Effector CD8-positive, alpha-beta T cell (primary cell): ENCODE measurements around the gene THUMPD2.

ENCODE experiments used
- DNase-seq: peaks from one replicate; lab custom pipeline; 2025; lab: John Stamatoyannopoulos, UW

Gene THUMPD2

DNA sequence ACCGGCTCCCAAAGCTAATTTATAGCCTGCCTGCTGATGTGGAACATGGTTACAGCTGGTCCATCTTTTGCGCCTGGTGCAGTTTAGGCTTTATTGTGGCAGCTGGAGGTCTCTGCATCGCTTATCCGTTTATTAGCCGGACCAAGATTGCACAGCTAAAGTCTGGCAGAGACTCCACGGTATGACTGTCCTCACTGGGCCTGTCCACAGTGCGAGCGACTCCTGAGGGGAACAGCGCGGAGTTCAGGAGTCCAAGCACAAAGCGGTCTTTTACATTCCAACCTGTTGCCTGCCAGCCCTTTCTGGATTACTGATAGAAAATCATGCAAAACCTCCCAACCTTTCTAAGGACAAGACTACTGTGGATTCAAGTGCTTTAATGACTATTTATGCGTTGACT lies 62.0 kb downstream of the THUMPD2 start:
- no peak for DNase-seq

DNA sequence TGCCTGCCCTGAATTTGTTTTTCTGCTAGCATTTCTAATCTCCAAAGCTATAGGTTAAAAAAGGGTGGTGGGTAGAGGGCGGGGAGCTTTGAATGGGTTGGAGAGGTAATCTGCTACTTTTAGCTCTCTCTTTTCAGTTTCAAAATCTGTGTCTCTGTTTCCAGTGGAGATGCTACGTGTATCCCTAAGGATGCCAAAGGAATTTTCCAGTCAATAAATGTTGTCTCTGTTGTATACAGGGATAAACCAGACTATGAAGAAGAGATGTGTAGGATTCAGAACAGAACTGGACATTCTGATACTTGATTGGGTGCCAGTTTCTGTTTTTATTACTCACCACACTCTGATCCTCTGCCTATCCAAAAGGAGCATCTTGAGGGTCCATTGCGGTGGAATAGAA lies 63.2 kb downstream of the THUMPD2 start:
- DNase-seq: no peak

DNA sequence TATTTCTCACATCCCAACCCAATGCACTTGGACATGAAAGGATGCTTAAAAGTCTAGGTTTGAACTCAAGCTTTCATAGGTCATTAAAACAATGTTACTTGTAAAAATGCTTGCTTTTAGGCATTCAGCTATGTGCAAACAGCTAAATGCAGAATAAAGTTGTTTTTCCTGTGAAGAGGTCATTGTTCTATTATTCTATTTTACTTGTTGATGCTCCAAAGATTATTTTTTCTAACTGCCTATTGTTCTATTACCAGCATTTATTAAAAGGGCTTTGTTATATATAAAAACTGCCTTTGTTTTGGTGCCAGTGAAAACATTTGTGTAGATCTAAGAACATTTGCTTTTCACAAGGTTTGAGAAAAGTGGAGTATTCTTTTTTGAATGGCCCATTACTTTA lies 64.0 kb downstream of the THUMPD2 start:
- DNase-seq: no peak

DNA sequence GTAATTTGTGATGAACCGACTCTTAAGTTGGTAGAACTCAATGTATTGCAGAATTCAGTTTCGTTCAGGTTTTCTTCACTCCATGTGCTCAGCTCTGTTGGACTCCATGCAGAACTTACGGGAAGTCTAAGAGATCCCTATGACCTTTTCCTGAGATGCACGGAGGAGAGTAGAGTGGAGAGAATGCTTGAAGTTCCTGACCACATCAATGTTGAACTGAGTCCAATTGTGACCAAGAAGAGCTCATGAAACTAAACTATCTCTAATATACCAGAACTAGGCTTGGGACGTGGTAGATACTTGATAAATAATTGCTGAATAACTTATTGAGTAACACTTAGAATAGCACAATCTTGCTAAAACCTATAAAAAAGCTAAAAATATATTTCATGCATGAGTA lies 66.1 kb downstream of the THUMPD2 start:
- DNase-seq: no peak

DNA sequence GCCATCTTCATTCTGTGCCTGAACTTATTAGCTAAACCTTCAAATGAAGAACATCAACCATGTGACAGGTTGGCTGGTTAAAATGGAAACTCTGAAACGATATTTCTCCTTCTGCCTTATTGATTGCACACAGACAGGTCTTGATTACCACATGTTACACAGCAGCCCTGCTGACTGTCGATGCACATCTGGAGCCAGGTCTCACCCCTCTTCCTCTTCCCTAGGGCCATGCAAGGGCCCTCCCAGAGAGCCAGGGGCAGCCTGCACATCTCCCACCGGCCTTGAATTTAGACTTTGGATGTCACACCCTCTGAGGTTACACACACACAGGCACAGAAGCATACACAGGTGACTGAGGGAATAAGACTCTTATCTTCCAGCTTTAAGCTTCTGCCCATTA lies 68.3 kb downstream of the THUMPD2 start:
- DNase-seq: no peak

DNA sequence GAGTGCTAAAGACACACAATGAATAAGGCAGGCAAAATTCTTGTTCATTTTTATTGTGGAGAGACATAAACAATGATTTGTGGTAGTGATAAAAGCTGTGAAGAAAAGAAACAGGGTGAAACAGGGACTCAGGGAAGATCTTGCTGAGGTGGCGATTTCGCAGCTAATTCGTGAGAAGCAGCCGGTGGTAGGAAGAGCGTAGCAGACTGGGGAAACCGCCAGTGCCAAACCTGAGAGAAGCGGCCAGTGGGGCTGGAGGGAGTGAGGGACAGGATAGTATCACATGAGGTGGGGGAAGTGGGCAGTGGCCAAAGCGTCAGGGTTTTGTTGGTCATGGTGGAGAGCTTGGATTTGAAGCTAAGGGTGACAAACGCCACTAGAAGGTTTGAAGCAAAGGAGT lies 71.1 kb downstream of the THUMPD2 start:
- DNase-seq: no peak

DNA sequence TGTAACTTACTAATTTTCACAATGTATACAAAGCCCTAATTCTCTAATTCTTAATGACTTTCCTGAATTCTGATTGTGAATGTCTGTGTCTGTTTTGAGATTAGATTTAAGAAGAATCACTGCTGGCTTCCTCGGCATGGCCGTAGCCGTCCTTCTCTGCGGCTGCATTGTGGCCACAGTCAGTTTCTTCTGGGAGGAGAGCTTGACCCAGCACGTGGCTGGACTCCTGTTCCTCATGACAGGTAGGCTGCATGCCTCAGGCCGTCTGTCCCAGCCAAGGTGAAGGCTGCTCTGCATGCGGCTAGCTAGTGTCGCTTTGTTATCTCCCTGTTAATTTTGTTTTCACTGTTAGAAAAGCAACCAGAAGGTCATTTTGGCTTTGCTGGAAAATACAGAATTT lies 72.1 kb downstream of the THUMPD2 start:
- DNase-seq: no peak

DNA sequence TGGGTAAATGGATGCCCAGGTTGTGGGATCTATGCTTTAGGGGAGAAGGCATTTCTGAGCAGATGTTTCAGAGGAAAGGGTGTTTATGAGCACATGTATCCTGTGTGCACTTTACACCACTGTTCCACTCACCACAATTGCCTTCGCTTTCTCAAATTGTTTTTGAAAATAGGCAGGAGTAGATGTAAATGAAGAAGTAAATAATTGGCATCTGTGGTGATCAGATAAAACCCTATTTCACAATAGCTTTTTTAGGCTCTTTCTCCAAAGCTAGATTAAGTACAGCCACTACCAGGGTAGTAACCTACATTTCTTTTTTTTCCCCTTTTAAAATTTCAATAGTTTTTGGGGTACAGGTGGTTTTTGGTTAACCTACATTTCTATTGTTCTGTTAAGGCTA lies 72.7 kb downstream of the THUMPD2 start:
- DNase-seq: no peak

DNA sequence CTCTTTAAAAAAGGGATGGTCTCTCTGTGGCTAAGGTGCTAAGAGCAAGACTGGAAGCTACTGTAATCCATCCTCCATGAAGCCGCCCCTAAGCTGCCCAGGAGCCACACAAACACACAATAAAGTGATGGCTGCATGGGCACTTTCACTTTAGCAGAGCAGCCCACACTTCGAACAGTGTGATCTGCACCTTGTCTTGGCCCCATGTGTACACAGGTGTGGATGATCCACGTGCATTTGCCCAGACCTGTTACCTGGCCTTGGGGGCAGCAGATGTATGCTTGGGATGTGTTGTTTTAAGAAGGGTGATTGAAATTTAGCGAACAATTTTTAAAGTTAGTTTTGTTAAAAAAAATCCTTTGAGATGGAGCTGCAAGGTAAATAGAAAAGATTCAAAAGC lies 73.4 kb downstream of the THUMPD2 start:
- DNase-seq: no peak

DNA sequence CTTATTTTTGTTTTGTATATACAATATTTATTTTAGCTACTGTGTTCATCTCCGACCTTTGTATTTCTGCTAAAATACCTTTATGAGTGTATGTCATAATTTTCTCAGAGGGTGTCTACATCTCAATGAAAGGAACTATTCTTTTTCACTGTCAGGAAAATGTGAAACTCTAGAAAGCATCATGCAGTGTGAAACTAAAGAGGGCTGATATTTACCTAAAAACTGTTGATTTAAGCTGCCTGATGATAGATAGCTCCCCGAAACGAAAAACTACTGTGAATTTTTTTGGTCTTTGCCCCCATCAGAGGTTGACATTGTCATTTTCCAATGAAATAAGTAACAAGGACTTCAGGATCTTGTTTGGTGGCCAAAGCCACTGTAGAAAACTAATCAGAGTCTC lies 74.5 kb downstream of the THUMPD2 start:
- no peak for DNase-seq

DNA sequence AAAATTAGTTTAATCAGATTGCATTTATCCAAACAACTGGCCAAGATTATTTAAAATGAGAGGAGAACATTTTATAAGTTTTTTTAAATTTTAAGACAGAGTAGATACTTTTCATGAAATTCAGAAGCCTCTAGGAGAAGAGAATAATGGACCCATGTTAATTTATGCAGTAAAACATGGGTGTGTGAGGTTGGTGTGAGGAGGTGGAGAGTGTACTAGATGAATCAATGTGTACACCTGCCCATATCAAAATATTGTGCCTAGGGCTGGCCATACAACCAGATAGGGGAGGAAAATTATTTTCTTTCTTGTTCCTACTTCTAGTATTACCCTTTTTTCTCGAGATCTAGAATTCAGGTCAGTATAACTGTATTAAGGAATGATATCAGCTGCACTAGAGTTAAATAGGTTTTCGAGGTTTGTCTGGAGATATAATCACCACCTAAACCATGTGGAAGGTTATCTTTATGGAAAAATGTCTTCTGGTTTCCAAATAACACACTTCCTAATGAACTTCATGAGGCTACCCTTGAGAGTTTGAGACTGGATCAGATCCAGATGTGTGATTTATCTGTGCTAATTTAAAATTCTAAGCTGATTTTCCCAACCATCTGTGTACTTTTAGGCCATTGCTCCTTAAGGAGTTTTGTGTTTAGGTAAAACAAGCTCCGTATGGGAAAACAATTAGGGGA lies 75.7 kb downstream of the THUMPD2 start:
- DNase-seq: no peak

DNA sequence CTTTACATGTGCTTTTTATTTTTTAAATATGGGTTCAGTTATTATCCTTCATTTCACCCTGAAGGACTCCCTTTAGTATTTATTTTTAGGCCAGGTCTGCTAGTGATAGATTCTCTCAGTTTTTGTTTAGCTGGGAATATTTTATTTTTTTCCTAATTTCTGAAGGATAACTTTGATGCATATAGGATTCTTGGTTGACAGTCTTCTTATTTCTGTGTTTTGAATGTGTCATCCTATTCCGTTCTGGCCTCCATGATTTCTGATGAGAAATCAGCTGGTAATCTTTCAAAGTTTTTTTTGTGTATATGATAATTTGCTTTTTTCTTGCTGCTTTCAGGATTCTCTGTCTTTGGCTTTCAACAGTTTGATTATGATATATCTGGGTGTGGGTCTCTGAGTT lies 77.9 kb downstream of the THUMPD2 start:
- no peak for DNase-seq

DNA sequence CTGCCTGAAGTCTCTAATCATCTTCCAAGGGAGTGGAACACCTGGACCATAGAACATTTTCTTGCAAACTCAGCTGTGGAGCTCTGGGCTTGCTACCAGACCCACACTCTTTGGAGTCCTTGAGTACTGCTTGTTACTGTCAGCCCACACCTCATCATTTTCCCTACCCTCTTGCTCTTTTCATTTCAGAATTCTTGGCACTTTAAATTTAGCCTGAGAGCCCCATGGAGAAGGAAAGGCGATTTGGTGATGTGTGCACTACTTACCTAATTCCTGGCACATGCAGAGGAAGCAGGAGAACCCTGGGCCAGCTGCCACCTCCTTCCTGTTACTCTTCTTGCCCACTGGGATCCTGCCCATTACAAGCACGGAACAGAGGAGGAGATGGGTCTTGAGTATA lies 81.6 kb downstream of the THUMPD2 start:
- no peak for DNase-seq

DNA sequence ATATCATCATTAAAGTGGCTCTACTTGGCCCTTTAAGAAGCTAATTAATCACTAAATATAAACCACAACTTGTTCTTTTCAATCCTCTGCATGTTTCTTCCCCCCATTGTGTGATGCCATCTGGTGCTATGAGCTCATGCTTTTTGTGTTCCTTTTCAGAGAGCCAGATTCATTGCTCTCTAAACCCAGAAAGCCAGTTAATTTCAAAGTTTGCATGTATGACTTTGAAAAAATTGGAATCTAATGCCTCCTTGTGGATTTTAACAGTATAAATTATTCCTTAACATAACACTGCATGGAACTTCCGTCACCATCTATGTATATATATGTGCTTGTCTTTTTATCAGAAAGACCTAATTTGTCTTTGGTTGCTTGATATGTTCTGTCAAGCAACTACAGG lies 82.2 kb downstream of the THUMPD2 start:
- no peak for DNase-seq

DNA sequence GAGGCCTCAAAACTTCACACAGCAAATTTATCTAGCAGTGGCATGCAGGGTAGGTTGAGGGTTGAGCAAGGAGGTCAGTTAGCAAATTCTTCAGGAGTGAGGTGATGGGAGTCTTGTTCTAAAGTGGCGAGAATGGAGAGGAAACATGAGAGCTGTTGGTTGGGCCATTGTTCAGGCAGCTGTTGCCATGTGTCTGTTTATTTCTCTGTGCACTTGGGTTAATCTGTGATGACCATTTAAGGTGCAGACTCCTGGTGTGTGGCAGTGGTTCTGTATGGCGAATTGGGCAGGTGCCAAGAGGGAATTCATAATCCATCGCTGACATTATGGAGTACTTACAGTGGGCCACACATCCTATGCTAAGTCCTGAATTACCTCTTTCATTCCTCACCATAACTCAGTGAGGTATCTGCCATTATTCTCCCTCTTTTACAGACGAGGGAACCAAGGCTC lies 82.9 kb downstream of the THUMPD2 start:
- DNase-seq: no peak

DNA sequence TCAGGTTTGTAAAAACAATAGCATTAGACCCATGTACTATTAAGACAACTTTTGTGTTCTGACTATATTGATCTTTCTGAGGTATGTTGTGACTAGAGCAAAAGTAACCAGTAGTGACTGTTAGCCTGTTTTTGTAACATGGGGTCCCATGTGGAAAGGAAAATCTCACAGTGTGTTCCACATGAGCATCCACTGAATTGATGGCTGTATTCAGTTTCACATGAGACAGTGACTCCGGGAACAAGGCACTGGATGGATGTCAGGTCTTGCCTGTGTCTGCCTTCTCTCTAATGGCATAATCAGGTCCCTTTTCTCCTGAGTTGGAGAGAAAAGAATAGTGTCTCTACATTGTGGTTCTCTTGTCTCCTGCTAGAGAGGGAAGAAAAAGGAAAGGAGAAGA lies 85.8 kb downstream of the THUMPD2 start:
- DNase-seq: no peak

DNA sequence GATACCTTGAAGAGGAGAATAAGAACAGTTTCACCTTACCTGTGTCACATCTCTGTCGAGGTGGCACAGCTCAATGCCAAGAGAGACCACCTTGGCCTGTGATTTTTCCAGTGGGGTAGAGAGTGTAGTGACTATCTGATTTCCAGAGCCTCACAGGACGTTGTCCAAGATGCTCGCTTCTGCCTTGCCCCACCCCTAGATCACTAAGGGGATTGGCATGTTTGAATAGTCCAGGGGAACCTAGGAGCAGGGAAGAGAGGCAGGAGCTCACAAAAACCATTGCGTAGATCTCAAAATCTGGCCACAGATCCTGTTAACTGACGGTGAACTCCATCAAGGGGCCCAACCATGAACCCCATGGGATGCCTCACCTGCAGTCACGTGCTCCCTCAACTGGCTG lies 89.2 kb downstream of the THUMPD2 start:
- no peak for DNase-seq

DNA sequence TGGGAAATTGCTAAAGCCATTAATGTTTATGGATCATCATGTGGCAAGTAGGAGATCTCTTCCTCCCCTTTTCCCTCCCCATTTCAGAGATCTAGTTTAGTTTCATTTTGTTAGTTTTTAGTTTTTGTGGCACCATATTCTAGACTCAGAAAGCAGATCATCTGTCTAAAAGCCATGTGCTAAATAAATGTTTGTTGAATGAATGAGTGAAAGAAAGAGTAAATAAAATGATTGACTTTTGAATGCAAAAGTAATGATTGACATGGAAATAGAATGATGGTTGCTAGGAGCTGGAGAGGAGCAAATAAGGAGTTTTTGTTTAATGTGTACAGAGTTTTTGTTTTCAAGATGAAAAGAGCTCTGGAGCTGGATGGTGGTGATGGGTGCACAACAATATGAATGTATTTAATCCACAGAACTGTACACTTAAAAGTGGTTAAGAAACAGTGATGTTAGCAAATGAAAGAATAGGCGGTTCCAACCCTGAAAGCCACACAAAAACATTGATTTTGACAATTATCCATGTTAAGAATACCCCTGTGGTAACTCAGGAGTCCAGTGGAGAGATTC lies 89.7 kb downstream of the THUMPD2 start:
- DNase-seq: no peak

DNA sequence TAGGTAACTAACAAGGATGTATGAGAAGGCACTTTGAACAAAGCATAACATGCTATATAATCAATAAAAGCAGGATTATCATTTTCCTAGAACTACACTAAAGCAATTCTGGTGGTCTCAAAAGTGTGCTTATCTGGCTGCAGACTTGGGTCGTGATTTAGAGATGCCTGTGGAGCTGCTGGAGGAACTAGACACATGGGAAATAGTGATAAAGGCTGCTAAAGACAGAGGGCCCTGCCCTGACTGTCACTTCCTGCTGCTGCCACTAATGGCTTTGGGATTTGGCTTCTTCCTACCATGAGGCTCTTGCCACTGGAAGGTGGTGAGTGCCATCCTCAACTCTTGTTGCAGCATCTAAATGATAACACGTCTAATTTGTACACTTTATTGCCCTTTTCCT lies 90.9 kb downstream of the THUMPD2 start:
- DNase-seq: no peak

DNA sequence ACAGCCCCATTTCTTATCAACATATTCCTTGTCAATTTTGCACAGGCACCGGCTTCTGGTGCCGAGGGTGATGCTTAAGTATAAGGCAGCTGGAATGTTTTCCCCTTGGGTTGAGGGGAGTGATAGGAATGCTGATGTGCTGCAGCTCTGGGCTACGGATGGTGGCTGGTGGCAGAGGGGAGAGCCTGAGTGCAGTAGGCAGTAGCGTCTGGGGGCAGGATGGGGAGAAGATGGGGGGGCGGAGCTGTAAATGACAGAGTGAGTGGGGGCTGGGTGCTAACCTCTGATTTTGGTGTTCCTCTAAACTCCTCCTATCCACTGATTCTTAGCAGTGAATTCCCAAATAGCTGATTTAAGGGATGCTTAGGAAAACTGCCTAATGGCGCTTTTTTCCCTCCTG lies 92.6 kb downstream of the THUMPD2 start:
- DNase-seq: no peak
